Uterus (tissue), 4 donors: ENCODE results near the gene ROS1. TPM values are rescaled to one million over a fixed set of nuclear protein-coding genes. Genes with fewer than 3 reads are reported as not detected.

Experiments used
- DNase-seq, 2 donors: peaks; one replicate each; pipeline ENCODE4 v3.0.0-alpha.2; 2019 to 2020
- H3K27ac ChIP-seq, 2 donors: fragments of 200-600 bp; sonication (generic); 1 replicate in 1 of 2; 2 replicates in 1 of 2; pipeline ENCODE4 v1.5.1; 2016 to 2018
- H3K27me3 ChIP-seq, 2 donors: fragments of 200-600 bp; sonication (generic); one replicate each; pipeline ENCODE4 v1.5.1; 2018 to 2019; ENCODE audit warnings: control low read depth in 1 of 2
- H3K36me3 ChIP-seq, 2 donors: fragments of 200-600 bp; sonication (generic); one replicate each; pipeline ENCODE4 v1.5.1; 2019; ENCODE audit warnings: control low read depth in 1 of 2
- H3K4me1 ChIP-seq, 2 donors: fragments of 200-600 bp; sonication (generic); one replicate each; pipeline ENCODE4 v1.5.1; 2018 to 2019; ENCODE audit warnings: control low read depth in 1 of 2
- H3K4me3 ChIP-seq, 2 donors: fragments of 200-600 bp; sonication (generic); 1 replicate in 1 of 2; 2 replicates in 1 of 2; pipeline ENCODE4 v1.5.1; 2018 to 2019; ENCODE audit warnings: mild to moderate bottlenecking in 1 of 2
- H3K9me3 ChIP-seq, 2 donors: fragments of 200-600 bp; sonication (generic); one replicate each; pipeline ENCODE4 v1.5.1; 2019; ENCODE audit warnings: control low read depth in 1 of 2
- POLR2A ChIP-seq, 2 donors: fragments of 450-650 bp; IDR thresholded peaks; one replicate each; pipeline ENCODE4 v1.6.1; 2016; ENCODE audit warnings: antibody characterized with exemption in 2 of 2, mild to moderate bottlenecking in 1 of 2, moderate library complexity in 1 of 2
- intact Hi-C: fragments of 100-400 bp; cut with DNase I; formaldehyde crosslinking; loops from one replicate; pipeline ENCODE4 v1.15.1; 2023; ENCODE audit warnings: low total_unique reads
- total RNA-seq, 4 donors: library from RNA; depleted of rRNA in 3 of 4; stranded (reverse); fragments of >200 nt in 3 of 4; gene quantifications; one replicate each; pipeline versions ENCODE4 v1.1.0 to v1.2.4, GENCODE V29; 2014 to 2023
- TF ChIP-seq, protein P1 (sequence below), 4 experiments: fragments of 200-600 bp in 2 of 4; fragments of 450-650 bp in 2 of 4; sonication (generic) in 2 of 4; IDR thresholded peaks; one replicate each; pipeline ENCODE4 v1.5.1; 2016 to 2019; ENCODE audit warnings: antibody characterized with exemption in 4 of 4, mild to moderate bottlenecking in 2 of 4, moderate library complexity in 1 of 4
- donor health status: DM: yes; HTN: yes; CAD: no.

The ROS1 gene
- total RNA-seq, 4 donors from 2014 or later = 2.0 TPM; not detected in 3

DNA sequence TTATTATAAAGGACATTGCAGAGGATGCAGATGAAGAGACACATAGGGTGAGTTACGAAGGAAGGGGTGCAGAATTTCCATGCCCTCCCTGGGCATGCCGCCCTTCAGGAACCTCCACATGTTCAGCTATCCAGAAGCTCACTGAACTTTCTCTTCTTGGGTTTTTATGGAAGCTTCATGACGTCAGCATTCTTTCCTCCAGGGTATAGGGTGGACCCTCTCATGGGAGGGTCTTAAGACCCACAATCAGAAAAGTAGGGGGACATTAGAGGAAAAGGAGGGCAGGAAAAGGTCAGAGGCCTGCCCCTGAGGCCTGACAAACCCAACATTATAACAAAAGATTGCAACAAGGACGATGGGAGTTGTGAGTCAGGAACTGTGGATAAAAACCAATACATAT lies 42.1 kb upstream of the ROS1 start:
- TF ChIP-seq POLR2A (IDR thresholded peaks at IDR 0.05) = no peak
- TF ChIP-seq, protein P1, sequence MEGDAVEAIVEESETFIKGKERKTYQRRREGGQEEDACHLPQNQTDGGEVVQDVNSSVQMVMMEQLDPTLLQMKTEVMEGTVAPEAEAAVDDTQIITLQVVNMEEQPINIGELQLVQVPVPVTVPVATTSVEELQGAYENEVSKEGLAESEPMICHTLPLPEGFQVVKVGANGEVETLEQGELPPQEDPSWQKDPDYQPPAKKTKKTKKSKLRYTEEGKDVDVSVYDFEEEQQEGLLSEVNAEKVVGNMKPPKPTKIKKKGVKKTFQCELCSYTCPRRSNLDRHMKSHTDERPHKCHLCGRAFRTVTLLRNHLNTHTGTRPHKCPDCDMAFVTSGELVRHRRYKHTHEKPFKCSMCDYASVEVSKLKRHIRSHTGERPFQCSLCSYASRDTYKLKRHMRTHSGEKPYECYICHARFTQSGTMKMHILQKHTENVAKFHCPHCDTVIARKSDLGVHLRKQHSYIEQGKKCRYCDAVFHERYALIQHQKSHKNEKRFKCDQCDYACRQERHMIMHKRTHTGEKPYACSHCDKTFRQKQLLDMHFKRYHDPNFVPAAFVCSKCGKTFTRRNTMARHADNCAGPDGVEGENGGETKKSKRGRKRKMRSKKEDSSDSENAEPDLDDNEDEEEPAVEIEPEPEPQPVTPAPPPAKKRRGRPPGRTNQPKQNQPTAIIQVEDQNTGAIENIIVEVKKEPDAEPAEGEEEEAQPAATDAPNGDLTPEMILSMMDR (IDR thresholded peaks at IDR 0.05) = no peak
- Histone ChIP-seq H3K27ac (no peak overlapping the region), H3K4me1 (no peaks in the 10 kb centered on the region), H3K9me3 (no peaks in the 10 kb centered on the region), H3K36me3 (no peaks in the 10 kb centered on the region), H3K27me3 (no peaks in the 10 kb centered on the region), H3K4me3 (no peak overlapping the region)
- no peak for DNase-seq
- intact Hi-C loops = no loop called here

DNA sequence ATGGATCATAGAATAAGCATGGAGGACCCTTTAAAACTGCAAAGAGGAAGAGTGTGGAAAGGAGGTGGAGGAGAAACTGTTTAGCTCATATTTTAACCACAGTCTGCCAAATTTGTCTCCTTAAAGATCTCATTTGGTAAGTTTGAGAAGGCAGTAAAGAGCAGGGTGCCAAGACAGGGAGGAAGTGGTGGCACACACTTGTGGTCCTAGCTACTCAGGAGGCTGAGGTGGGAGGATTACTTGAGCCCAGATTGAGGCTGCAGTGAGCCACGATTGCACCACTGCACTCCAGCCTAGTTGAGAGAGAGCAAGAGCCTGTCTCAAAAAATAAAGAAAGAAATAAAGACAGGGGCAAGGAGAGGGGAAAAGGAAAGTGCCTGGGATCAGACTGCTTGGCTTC lies 39.9 kb upstream of the ROS1 start:
- H3K36me3 ChIP-seq = no peaks in the 10 kb centered on the region
- no peak for DNase-seq
- TF ChIP-seq POLR2A (IDR thresholded peaks at IDR 0.05) = no peak
- TF ChIP-seq, protein P1 (IDR thresholded peaks at IDR 0.05) = no peak
- no peaks in the 10 kb centered on the region for H3K27me3 ChIP-seq
- no peaks in the 10 kb centered on the region for H3K4me1 ChIP-seq
- H3K9me3 ChIP-seq = no peaks in the 10 kb centered on the region
- intact Hi-C loops = no loop called here
- no peak overlapping the region for H3K27ac ChIP-seq
- H3K4me3 ChIP-seq = no peak overlapping the region

DNA sequence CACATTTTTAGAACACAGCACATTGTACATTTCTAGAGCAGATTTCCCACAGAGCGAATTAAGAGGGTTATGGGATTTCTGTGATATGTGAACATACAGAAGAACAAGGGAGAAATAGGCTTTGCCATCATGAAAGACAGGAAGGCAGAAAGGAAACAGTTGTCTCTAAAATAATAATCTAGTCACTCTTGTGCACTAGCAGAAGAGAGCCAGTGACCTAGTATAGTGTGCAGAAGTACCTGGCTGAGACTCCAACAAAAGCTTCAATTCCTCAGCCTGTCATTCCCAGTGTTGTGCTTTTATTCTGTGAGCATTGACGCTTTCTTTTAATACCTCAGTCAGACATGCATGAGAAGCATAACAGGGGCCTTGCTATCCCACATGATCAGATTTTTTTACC lies 39.0 kb upstream of the ROS1 start:
- no peak for DNase-seq
- intact Hi-C loops = no loop called here
- Histone ChIP-seq H3K4me1 (no peaks in the 10 kb centered on the region), H3K36me3 (no peaks in the 10 kb centered on the region), H3K9me3 (no peaks in the 10 kb centered on the region), H3K4me3 (no peak overlapping the region), H3K27me3 (no peaks in the 10 kb centered on the region), H3K27ac (no peak overlapping the region)
- no peak for TF ChIP-seq POLR2A (IDR thresholded peaks at IDR 0.05)
- TF ChIP-seq, protein P1 (IDR thresholded peaks at IDR 0.05) = no peak

DNA sequence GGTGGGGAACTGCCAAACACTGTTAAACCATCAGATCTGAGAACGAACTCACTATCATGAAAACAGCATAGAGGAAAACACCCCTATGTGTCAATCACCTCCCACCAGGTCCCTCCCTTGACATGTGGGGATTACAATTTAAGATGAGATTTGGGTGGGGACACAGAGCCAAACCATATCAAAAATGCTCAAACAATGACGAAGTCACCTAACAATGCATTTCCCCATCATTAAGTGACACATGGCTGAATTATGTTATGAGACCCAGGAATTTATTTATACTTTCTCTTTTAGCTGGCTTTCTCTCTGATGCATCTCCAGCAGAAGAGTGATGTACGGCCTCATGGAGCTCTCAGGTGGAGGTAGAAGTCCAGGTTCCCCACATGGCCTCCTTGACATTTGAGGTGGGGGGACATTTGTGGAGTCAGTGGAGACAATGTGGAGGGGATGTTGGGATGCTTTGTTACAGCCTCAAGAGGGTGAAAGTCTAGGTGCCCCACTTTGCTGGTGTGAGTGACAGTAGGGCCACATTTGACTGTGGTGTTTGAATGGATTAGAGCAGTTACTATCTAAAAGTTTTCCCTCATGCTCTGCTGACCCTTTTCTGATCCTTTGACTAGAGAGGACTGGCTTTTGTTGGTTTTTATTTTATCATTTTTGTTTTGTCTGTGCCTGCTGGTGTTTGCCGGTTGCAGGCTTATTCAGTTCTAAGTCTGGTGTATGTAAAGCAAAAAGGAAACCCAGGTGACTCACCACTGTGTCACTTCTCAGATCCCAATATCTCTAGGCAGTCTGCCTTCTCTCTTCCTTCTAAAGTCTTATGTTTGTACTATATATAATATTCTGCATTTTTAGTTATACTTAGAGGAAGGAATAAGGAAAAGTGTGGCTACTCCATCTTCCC lies 38.3 kb upstream of the ROS1 start:
- Histone ChIP-seq H3K9me3 (no peaks in the 10 kb centered on the region), H3K36me3 (no peaks in the 10 kb centered on the region), H3K27me3 (no peaks in the 10 kb centered on the region), H3K4me3 (no peak overlapping the region), H3K27ac (no peak overlapping the region), H3K4me1 (no peaks in the 10 kb centered on the region)
- TF ChIP-seq, protein P1 (IDR thresholded peaks at IDR 0.05) = no peak
- TF ChIP-seq POLR2A (IDR thresholded peaks at IDR 0.05) = no peak
- DNase-seq = no peak
- intact Hi-C loops = no loop called here

DNA sequence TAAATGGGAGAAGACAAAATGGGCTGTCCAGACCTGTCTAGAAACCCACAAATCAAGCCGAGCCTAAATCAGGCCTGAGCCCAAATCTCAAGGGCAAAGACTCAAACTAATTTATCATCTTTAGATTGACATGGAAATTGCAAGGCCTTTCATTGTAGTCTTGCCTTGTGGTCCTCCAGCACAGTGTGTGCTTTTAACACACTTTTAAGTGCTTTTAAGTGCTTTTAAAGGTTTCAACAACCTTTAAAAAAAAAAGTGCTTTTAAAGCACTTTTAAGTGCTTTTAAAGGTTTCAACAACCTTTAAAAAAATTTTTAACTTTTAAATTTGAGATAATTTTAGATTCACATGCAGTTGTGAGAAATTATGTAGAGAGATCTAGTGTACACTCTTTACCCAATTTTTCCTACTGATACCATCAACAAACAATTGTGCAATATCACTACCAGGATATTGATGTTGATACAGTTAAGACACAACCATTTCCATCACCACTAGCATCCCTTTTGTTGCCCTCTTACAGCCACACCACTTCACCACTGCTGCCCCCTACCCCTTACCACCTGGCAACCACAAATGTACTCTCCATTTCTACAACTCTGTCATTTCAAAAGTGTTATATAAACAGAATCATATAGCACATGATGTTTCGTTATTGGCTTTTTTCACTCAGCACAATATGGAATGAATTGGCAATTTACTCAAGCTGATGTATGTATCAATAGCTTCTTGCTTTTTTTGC lies 33.6 kb upstream of the ROS1 start:
- H3K4me3 ChIP-seq = no peak overlapping the region
- H3K9me3 ChIP-seq = no peaks in the 10 kb centered on the region
- no peaks in the 10 kb centered on the region for H3K4me1 ChIP-seq
- no peak overlapping the region for H3K27ac ChIP-seq
- intact Hi-C loops = loop anchor here (10.0 kb wide), 1 partner anchor 95 kb away; no protein-coding TSS in a partner anchor
- no peaks in the 10 kb centered on the region for H3K27me3 ChIP-seq
- no peak for DNase-seq
- TF ChIP-seq, protein P1 (IDR thresholded peaks at IDR 0.05) = no peak
- no peak for TF ChIP-seq POLR2A (IDR thresholded peaks at IDR 0.05)
- no peaks in the 10 kb centered on the region for H3K36me3 ChIP-seq
